Adrenal gland (tissue), 5 donors: ENCODE results near the gene CHIC2.

ENCODE experiments used
- POLR2A ChIP-seq, 2 donors: fragments of 450-650 bp; IDR thresholded peaks; one replicate each; pipeline ENCODE4 v1.6.1; 2017; ENCODE audit warnings: antibody characterized with exemption in 2 of 2, mild to moderate bottlenecking in 2 of 2, moderate library complexity in 1 of 2
- TF ChIP-seq, protein P1 (sequence below), 6 experiments: fragments of 450-650 bp in 4 of 6; fragments of 200-600 bp in 2 of 6; sonication (generic) in 1 of 6; IDR thresholded peaks; 1 replicate in 5 of 6; 2 replicates in 1 of 6; pipeline versions ENCODE4 v1.5.1 to v1.8.0; 2016 to 2021; ENCODE audit warnings: antibody characterized with exemption in 6 of 6, mild to moderate bottlenecking in 2 of 6, moderate library complexity in 1 of 6
- donor health status: DM: no; HTN: no; CAD: no.

DNA sequence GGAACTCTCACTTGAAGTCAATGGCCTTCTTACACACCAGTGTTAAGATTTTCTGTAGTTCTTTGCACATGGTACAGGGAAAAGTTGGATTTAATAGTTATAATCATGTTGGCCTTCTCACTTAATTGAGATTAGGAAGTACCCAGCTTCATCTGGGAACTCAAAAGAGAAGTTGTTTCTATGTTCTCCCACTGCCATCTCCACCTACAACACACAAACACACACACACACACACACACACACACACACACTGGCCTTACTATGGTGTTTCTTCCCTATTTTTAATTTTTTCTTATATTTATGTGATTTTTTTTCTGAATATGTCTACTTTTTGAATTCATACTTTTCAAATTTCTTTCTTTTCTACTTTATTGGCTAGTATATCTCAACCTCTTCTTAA is 10.0 kb upstream of the CHIC2 start:
- TF ChIP-seq, protein P1, sequence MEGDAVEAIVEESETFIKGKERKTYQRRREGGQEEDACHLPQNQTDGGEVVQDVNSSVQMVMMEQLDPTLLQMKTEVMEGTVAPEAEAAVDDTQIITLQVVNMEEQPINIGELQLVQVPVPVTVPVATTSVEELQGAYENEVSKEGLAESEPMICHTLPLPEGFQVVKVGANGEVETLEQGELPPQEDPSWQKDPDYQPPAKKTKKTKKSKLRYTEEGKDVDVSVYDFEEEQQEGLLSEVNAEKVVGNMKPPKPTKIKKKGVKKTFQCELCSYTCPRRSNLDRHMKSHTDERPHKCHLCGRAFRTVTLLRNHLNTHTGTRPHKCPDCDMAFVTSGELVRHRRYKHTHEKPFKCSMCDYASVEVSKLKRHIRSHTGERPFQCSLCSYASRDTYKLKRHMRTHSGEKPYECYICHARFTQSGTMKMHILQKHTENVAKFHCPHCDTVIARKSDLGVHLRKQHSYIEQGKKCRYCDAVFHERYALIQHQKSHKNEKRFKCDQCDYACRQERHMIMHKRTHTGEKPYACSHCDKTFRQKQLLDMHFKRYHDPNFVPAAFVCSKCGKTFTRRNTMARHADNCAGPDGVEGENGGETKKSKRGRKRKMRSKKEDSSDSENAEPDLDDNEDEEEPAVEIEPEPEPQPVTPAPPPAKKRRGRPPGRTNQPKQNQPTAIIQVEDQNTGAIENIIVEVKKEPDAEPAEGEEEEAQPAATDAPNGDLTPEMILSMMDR (IDR thresholded peaks at IDR 0.05) = no peak
- TF ChIP-seq POLR2A (IDR thresholded peaks at IDR 0.05) = no peak
